LHCN-M2 (cell line): Measurements from ENCODE around the gene ENGASE. TPM values are rescaled to one million over a fixed set of nuclear protein-coding genes. Genes with fewer than 3 reads are reported as not detected.
A peak's percentile ranks its signal among the peaks of the same experiment; 100 is the strongest.

Source experiments
- DNase-seq: peaks from one replicate; pipeline ENCODE4 v3.0.0-alpha.2; 2012; ENCODE audit warnings: low read depth
- total RNA-seq: library from RNA; depleted of rRNA; stranded (reverse); fragments of >200 nt; gene quantifications from 2 replicates; pipeline ENCODE4 v1.2.3, GENCODE V29; 2014

The ENGASE gene
- total RNA-seq, 1 experiment from 2014 or later = 7.6 TPM

- DNase-seq = no peak
These were observed 5.7 kb downstream of the ENGASE start for GRCh38 chr17:79080349-79080748.

- DNase-seq = no peak
These were observed 6.2 kb downstream of the ENGASE start for GRCh38 chr17:79080761-79081290.

- DNase-seq = no peak
These were observed 7.1 kb downstream of the ENGASE start for GRCh38 chr17:79081571-79082276.

GRCh38 chr17:79082311-79083190 lies 7.9 kb downstream of the ENGASE start:
- peak; percentile 14 for DNase-seq

- no peak for DNase-seq
These were observed 8.8 kb downstream of the ENGASE start for GRCh38 chr17:79083191-79083971.

GRCh38 chr17:79084291-79085153 lies 9.9 kb downstream of the ENGASE start:
- DNase-seq = no peak

- no peak for DNase-seq
These were observed 10.7 kb downstream of the ENGASE start for GRCh38 chr17:79085154-79085920.

GRCh38 chr17:79085921-79086551 lies 11.4 kb downstream of the ENGASE start:
- no peak for DNase-seq

- DNase-seq = no peak
These were observed 12.2 kb downstream of the ENGASE start for GRCh38 chr17:79086609-79087427.

GRCh38 chr17:79087428-79088143 lies 13.0 kb downstream of the ENGASE start:
- peak; percentile 36 for DNase-seq

GRCh38 chr17:79088247-79088996 lies 13.8 kb downstream of the ENGASE start:
- DNase-seq = no peak

- DNase-seq = no peak
These were observed 14.3 kb downstream of the ENGASE start for GRCh38 chr17:79088997-79089328.

GRCh38 chr17:79089720-79090442 lies 15.3 kb downstream of the ENGASE start:
- no peak for DNase-seq

GRCh38 chr17:79090443-79091225 lies 16.0 kb downstream of the ENGASE start:
- no peak for DNase-seq

- DNase-seq = no peak
These were observed 16.6 kb downstream of the ENGASE start for GRCh38 chr17:79091226-79091670.

GRCh38 chr17:79092567-79092966 lies 17.9 kb downstream of the ENGASE start:
- DNase-seq = no peak
